GM18508 (cell line): ENCODE results near the gene INSYN2A.

ENCODE experiments used
- ATAC-seq: cut with Tn5 transposase; IDR thresholded peaks from one replicate; pipeline ENCODE4 v1.9.1; 2021; ENCODE audit warnings: moderate number of reproducible peaks; ENCODE audit not compliant: insufficient read depth, unreplicated experiment

INSYN2A gene

GRCh38 chr10:127197154-127197432, 702 bp upstream of the INSYN2A start:
- no peak for ATAC-seq

GRCh38 chr10:127195571-127196281, 665 bp downstream of the INSYN2A start:
- ATAC-seq: no peak

- no peak for ATAC-seq
These were observed 1.3 kb downstream of the INSYN2A start for GRCh38 chr10:127195041-127195506.

- ATAC-seq: no peak
These were observed 1.8 kb downstream of the INSYN2A start for GRCh38 chr10:127194599-127194998.

- ATAC-seq: no peak
These were observed 2.3 kb downstream of the INSYN2A start for GRCh38 chr10:127194111-127194510.

- no peak for ATAC-seq
These were observed 3.3 kb downstream of the INSYN2A start for GRCh38 chr10:127193125-127193524.

- ATAC-seq: no peak
These were observed 6.0 kb downstream of the INSYN2A start for GRCh38 chr10:127190427-127190826.

GRCh38 chr10:127189226-127189625, 7.2 kb downstream of the INSYN2A start:
- no peak for ATAC-seq

- no peak for ATAC-seq
These were observed 9.6 kb downstream of the INSYN2A start for GRCh38 chr10:127186813-127187212.

GRCh38 chr10:127184582-127184981, 11.8 kb downstream of the INSYN2A start:
- ATAC-seq: no peak

GRCh38 chr10:127182161-127182560, 14.2 kb downstream of the INSYN2A start:
- ATAC-seq: no peak

- no peak for ATAC-seq
These were observed 16.7 kb downstream of the INSYN2A start for GRCh38 chr10:127179612-127180250.

GRCh38 chr10:127176649-127177048, 19.7 kb downstream of the INSYN2A start:
- ATAC-seq: no peak

- no peak for ATAC-seq
These were observed 20.9 kb downstream of the INSYN2A start for GRCh38 chr10:127175357-127176110.

- no peak for ATAC-seq
These were observed 21.5 kb downstream of the INSYN2A start for GRCh38 chr10:127174866-127175265.

- no peak for ATAC-seq
These were observed 28.1 kb downstream of the INSYN2A start for GRCh38 chr10:127168261-127168660.

GRCh38 chr10:127162841-127163240, 33.5 kb downstream of the INSYN2A start:
- ATAC-seq: no peak

- ATAC-seq: no peak
These were observed 34.9 kb downstream of the INSYN2A start for GRCh38 chr10:127161482-127161881.

GRCh38 chr10:127159648-127160245, 36.6 kb downstream of the INSYN2A start:
- ATAC-seq: no peak

GRCh38 chr10:127158662-127159061, 37.7 kb downstream of the INSYN2A start:
- ATAC-seq: no peak
